Anterior cingulate cortex (tissue), 58 donors: ENCODE measurements around the gene CYTH1.

ENCODE experiments used
- DNase-seq, 58 donors: peaks; one replicate each; lab custom pipeline; 2025; lab: John Stamatoyannopoulos, UW

CYTH1 gene

DNA sequence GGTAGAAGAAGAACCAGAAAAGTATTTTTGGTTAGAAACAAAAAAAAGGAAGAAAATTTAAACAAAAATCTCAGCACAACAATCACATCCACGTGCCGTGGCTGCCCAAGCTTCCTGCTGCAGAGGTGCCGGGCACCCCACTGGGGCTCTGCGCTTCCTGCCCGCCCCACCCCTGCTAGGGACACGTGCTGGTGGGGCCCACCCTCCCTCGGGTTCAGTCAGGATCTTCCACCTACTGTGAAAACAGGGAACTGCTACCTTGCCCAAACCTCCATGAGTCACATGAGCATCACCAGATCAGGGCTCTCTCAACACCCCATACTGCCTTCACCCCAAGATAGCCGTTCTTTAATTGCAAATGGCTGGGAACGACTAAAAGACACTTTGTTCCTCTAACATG is 24.4 kb upstream of the CYTH1 start:
- DNase-seq = no peak

DNA sequence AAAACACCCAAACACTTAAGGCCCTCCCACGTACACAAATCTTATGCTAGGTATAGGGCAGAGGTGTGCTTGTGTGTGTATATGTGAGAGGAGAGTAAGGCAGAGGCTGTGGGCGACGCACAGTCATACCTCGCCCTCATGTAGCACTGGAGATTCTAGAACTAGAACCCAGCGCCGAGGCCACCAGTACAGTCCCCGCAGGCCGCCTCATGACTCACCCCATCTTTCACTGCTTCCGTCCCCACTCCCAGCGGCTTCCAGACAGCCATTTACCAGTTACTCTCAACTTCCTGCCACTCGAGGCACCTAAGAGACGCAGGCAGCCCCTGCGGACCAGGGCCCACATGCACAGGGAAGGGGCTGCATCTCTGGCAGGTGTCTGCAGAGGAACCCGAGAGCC is 23.2 kb upstream of the CYTH1 start:
- DNase-seq = no peak

DNA sequence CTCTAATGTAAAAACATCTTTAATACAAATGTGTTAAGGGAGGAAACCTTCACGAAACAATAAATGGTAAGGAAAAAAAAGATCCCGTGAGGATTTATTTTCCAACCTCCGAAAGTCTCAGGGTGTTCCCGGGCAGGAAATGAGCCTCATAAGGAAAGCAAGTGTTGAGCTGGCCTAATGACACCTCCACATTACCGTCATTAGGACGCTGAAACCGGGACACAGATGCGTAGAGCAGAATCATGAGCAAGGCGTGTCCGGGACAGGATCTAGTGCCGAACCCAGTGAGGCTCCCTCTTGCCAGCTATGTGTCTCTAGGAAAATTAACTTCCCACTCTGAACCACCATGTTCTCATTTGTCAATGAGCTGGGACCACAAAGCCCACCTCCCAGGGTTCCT is 22.7 kb upstream of the CYTH1 start:
- no peak for DNase-seq

DNA sequence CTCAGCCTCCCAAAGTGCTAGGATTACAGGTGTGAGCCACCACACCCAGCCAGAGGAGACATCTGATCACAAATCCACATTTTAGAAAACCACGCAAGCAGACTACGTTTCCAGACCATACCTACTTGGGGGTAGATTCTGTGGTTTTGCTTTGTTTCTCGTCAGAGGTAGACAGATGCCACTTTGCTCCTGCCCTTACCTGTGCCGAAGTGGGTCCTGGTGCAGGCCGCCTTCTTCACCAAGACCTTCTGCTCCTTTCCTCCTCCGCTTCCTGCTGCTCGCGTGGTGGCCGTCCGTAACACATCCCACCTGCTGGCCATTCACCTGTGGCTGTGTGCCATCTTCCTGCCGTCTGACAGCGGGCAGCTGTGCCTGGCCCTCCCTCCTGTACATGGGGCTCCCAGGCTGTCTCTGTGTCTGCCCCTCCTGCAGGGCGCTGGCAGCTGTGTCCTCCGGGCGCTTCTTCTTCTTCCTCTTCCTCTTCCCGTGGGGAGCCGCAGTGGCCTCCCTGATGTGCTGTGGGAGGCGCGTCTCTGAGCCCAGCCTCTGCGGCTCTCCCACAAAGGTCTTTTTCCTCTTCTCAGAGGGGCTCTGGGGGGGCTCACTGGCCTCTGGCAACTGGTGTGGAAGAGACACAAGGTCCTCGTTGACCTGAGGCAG is 21.2 kb upstream of the CYTH1 start:
- no peak for DNase-seq

DNA sequence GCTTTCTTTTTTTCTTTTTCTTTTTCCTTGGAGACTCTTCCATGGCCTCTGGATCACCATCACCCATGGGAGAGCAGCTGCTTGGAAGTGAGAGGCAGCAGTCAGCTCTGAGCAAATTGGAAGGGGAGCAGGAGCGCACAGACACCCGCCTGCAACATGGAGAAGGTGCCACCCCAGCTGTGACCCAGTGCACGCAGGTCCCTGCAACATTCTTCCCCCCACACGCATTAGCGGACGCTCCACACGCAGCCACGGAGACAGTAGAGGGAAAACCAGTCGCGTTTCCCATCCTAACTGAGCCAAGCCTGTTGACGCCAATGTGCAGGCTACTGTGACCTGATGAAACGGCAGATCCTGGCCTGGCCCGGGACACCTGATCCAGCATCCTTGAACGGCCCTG is 20.4 kb upstream of the CYTH1 start:
- DNase-seq = no peak

DNA sequence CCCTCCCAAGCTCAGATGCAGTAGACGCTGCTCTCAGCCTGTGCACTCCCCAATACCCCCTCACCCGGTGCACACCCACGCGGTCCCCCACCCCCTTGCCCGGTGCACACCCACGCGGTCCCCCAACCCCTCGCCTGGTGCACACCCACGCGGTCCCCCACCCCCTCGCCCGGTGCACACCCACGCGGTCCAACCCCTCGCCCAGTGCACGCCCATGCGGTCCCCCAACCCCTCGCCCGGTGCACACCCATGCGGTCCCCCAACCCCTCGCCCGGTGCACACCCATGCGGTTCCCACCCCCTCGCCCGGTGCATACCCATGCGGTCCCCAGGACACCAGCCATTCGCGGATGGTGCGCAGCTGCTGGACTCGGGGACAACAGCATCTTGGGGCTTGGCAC is 19.9 kb upstream of the CYTH1 start:
- no peak for DNase-seq

DNA sequence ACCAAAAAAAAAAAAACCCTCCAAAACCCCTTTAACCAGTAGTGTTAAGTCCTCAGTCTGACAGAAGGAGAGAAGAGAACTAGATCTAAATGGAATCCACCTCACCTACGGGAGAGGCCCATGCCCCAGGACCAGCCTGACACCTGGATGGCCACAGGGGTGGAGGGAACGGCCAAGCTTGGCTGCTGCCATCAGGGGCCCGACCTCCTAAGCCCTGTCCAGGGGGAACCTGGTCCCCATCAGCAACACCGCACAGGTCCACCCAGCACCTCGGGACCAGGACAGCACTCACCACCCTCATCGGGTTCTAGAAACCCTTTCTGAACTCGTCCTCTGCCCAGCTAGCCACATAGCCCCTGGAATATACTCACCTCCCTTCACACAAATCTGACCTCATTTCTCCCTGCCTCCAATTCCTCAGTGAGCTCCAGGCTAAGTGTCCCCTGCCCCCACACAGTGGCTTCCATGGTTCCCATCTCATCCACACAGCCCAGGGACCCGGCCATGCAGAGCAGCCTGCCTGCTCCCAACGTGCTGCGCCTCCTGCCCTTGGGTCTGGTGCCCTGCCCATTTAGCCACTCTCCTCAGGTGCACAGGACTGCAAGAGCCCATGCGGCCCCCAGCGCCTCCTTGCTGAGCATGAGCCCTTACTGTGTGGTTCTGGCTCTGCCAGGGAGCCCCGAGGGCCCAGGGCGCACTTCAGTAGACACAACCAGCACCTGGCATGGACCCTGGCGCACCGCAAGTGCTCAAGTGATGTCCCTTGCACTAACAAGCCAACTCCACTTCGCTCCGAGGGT is 18.3 kb upstream of the CYTH1 start:
- DNase-seq = no peak

DNA sequence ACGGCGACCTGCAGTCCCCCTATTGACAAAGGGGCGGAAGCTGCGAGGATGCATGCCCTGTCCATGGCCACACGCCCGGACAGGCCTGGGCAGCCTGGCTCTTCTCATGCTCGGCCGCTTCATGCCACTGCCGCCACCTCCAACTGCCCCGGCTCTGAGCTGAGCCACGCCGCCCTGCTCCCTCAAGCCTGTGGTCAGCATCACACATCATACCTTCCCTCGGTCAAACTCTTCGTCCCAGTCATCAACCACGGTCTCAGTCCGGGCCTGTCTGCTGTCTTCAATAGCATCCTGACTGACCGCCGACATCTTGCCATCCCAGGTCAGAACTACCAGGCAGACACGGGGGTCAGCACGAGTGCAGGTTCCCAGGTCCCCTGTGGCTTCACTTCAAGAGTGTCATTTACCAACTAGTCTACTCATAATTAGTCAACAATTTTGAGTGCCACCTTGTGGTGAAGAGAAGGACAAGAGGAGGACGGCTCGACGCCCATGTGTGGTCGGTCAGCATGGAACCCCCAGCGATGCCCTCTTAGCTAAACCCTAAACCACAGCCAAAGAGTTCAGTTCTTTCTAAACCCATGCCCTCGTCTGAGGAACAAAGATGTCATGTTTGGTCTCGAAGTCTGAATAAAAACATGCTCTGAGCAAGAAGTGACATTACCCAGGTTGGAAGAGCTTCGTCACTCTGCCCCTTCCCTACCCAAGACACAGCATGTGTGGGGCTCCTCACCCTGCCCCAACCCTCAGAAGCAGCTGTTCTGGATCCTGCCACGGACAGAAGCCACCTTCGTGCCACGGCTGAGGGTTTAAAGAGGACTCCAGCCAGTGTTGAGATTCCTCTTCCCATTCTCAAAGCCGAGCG is 16.9 kb upstream of the CYTH1 start:
- peak in 10 of 58 donors; percentile 8 to 46 (median 20) for DNase-seq

DNA sequence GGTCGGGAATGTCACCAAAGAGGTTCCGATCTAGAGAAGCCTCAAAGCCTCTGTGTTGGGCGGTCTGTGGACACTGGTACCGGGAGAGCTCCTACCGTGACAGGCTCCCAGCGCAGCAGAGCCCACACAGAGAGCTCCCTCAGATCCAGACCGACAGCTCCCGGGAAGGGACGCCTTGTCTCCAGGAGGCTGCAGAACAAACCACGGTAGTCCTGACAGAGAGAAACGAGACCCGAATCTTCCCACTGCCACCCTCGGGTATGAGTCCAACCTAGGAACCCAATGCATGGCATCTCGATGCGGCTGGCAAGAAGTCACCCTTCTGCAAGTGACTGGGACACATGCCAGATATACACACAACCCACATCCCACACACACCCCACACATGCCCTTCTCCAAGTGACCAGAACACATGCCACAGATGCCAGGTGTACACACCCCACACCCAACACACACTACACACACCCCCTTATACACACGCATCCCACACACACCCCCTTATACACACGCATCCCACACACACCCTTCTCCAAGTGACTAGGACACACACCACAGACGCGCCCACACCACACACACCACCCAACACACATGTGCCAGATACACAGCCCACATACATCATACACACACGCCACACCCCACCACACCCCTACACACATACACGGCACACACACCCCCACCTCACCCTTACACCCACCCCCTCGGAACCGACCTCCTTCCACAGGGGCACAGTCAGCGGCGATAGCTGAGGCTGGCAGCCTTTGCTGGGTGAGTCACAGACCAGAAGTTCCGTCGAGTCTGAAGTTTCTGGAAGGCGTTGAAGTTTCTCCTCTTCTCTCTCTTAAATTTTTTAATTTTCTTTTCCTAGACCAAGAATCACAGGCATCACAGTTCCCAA is 15.9 kb upstream of the CYTH1 start:
- DNase-seq = peak in 9 of 58 donors; percentile 15 to 43 (median 25)

DNA sequence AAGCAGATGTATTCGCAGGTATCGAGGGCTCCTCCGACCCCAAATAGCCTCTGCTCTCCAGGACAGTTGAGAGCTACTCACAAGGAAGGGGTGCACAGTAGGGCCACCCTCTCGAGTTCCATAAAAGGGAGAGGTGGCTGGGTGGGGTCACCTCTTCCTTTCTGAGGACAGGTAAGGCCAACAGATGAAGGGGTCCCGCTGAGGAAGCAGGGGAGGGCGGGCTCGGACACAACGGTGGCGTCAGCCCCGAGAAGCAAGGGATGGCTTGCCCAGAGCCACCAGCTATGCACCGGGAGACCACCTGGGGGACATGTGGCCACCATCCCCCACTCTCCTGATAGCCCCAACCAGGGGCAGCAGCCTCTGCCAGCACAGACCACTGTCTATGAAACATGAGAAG is 15.1 kb upstream of the CYTH1 start:
- DNase-seq = no peak

DNA sequence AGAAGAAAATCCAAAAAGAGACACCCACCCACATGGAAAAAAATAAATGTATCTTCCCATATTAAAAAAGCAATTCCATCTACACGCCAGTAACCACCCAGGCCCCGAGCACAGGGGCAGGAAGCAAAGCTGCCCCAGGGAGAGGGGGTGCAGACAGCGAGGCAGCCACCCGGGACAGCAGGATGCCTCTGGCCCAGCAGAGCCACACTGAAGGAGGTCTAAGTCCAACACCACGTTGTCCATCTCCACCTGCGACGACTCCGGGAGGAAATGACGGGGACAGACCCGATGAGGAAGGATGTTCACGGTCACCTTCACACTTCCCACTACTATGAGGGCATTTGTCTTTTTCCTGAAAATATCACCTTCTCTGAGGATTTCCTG is 14.4 kb upstream of the CYTH1 start:
- DNase-seq = no peak

DNA sequence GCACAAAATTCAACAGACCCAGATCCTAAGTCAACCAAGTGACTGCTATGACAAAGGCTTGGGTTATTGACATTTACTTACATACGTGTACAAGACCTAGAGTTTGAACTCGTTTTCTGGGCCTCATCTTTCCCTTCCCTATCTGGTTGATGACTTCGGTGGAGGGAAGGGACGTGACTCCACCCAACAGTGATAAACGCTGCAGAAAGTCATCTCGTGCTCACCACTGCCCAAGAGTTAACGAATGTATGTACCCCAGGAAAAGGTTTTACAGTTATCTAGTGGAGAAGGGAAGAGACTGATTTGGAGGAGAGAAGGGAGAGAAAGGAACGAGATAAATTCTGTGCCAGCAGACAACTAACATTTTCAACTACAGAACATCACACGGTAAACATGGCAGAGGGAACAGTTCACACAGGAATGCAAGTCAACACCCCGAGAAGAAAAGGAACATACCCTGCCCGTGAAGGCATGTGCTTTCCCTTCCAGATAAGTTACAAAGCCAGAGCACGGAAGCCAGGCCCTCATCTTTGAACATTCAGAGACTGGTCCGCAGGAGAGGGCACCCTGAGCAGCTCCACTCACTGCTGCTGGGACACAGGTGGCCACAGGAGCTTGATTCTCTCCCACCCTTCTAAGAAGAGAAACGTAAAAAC is 13.9 kb upstream of the CYTH1 start:
- no peak for DNase-seq

DNA sequence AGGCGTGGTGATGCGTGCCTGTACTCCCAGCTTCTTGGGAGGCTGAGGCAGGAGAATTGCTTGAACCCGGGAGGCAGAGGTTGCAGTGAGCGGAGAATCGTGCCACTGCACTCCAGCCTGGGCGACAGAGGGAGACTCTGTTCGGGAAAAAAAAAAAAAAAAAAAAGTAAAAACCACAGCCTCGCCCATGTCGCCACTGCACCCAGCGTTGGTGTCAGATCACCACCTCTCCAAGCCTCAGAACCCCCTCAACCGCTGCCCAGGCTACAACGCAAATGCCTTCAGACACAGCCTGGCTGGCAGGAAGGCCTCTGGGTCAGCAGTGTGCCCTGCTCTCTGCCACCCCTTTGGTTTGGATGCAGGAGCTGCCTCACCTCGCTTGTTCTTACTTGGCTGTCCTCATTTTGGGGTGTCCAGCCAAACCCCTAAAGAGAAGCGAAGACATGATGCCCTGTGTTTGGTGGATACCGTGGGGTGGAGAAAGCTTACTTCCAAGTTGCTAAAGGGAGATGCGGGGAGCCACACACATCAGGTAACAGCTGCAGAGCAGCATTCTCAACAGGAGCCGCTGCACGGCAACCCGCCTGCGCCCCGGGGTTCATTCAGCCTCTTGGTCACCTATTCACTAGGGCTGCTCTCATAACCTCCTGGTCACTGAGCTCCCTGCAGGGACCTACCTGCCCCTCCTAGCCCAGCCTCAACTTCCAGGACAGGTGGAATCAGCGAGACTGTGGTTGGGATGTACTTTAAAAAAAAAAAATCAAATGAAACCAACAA is 13.0 kb upstream of the CYTH1 start:
- no peak for DNase-seq

DNA sequence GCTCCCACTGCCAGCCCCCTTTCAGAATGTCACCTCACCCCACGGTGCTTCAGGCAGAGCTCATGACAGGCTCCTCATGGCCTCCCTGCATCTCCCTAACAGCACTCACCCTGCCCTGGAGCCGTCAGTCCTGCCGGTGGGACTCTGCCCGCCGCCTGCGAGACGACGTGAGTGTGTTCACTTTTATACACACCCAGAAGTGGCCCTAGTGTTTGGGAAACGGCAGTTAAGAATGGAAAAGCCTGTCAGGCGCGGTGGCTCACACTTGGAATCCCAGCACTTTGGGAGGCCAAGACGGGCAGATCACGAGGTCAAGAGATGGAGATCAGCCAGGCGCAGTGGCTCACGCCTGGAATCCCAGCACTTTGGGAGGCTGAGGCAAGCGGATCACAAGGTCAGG is 12.3 kb upstream of the CYTH1 start:
- DNase-seq = no peak

DNA sequence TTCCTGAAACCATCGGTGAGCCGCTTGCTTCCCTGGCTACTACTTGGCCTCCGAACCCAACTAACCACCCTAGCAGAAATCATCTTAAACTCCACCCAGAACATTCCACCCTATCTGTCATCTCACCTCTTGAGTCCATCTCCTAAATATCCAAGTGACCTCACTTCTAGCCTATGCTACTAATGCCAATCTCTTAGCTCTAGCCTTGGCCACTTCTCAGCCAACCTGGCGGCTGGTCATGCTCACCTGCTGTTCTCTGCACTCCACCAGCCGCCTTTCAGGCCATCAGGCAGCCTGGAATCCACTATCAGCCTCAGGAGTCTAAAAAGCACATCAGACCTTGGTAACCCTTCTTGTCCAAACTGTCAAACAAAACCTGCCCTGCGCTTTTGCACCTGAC is 11.9 kb upstream of the CYTH1 start:
- no peak for DNase-seq

DNA sequence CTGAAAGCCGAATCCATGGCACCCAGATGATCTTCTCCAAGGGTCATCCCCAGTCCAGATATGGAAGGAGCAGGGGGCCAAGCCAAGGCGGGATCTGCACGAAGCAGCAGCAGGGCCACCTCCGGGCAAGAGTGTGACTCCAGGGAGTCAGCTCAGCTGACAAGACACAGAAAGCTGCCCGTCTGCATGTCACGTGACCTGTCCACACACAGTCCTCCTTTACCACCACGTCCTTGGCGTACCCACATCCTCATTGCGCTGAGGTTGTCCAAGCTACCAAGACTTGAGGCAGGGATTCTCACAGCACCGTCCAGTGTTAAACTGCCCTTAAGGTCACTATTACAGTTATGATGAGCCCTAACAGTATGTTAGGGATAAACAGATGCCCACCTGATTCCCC is 11.3 kb upstream of the CYTH1 start:
- no peak for DNase-seq

DNA sequence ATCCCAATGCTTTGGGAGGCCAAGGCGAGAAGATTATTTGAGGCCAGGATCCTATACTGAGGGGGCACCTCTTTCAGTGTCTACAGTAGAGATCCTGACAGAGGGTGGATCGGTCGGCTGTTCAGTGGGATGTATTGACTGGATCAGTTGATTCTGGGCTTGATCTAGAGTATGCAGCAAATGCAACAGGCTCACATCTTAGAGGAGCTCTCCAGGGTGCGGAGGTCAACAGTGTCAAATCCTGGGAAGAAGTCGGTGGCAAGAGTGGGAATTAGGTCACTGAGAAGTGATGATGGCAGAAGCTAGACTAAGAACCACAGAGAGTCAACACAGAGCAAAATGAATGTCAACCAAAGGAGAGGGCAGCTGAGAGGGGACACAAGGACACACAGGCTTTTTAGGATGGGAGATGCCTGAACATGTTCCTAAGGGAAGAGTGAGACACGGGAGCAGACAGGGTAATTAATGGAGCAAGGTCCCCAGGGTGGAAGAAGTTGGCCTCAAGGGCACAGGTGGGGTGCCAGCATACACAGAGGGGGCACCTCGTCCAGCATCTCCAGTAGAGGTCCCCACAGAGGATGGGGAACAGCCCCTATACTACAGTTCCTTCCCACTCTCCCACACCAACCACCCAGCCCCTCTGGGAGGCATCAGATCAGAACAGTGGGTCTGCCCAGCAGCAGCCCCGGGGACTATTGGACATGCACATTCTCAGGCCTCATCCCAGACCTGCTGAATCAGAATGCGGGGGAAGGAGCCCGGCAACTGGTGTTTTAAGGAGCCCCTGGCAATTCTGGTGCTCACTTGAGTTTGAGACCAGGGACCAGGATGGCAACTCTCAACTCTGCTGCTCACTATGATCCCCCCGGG is 10.0 kb upstream of the CYTH1 start:
- DNase-seq = no peak

DNA sequence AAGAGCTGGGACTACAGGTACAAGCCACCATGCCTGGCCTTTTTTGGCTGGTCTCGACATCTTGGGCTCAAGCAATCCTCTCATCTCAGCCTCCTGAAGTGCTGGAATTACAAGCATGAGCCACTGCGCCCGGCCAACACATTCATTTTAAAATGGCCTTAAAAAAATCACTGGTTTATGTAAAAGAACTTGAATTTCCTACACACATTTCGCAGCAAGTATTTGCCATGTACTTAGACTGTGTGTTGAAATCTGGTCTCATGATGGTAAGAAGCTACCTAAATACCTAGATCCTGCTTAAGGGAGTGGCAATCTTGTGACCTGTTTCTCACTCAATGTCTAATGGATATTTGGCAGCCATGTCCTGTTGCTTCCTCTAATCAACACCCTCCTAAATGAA is 8.5 kb upstream of the CYTH1 start:
- no peak for DNase-seq
